ENCODE measurements around the gene CFB. TPM values are rescaled to one million over a fixed set of nuclear protein-coding genes. Genes with fewer than 3 reads are reported as not detected.
A peak's percentile ranks its signal among the peaks of the same experiment; 100 is the strongest.
"Not testable (repeated sequence)": the region's sequence is repeated elsewhere in the genome, so short reads cannot be mapped to it uniquely, and the experiment has no call there.

CFB gene
- total RNA-seq, 6 experiments from 2014 or later: 1,939 to 4,112 (median 3,131) TPM

- Histone ChIP-seq H3K9me3 (no peaks in the 10 kb centered on the region), H3K4me3 (peak overlapping the region; percentile 58 to 88 (median 78)), H3K36me3 (no peaks in the 10 kb centered on the region), H3K27me3 (no peaks in the 10 kb centered on the region), H3K27ac (peak overlapping the region; percentile 86 to 88 (median 87)), H3K4me1 (peaks cover 0 to 31% (median 7%) of the 10 kb centered on the region in 4 donors)
- 17% methylated on average over 7 of the region's 11 CpGs for WGBS (ENCODE audit: insufficient coverage, low coverage, low lambda C conversion rate, missing lambda C conversion rate)
- intact Hi-C loops (cut with DNase I): no loop called here
- TF ChIP-seq POLR2A (IDR thresholded peaks at IDR 0.05) (no peak), CTCF (IDR thresholded peaks at IDR 0.05) (no peak)
- DNase-seq: no peak
- peak; percentile 7 to 33 (median 24) for ATAC-seq
Observed at GRCh38 chr6:31927863-31928671, 17.8 kb upstream of the CFB start.

GRCh38 chr6:31928672-31928939, 17.3 kb upstream of the CFB start:
- TF ChIP-seq POLR2A (IDR thresholded peaks at IDR 0.05): no peak
- TF ChIP-seq CTCF (IDR thresholded peaks at IDR 0.05): no peak
- Histone ChIP-seq H3K4me1 (peaks cover 0 to 31% (median 7%) of the 10 kb centered on the region in 4 donors), H3K4me3 (peak overlapping the region; percentile 58 to 88 (median 78)), H3K27ac (peak overlapping the region; percentile 43 to 88 (median 86)), H3K36me3 (peaks cover 0 to 3% (median 2%) of the 10 kb centered on the region in 4 donors), H3K27me3 (no peaks in the 10 kb centered on the region), H3K9me3 (no peaks in the 10 kb centered on the region)
- intact Hi-C loops (cut with DNase I): no loop called here
- no peak for DNase-seq
- WGBS (ENCODE audit: insufficient coverage, low coverage, low lambda C conversion rate, missing lambda C conversion rate): 61% methylated on average over 7 of the region's 9 CpGs
- ATAC-seq: peak in 1 of 4 donors; percentile 9

GRCh38 chr6:31930962-31931361, 14.9 kb upstream of the CFB start:
- no peak overlapping the region for H3K4me3 ChIP-seq
- 93% methylated on average over 1 of the region's 1 CpG for WGBS (ENCODE audit: insufficient coverage, low coverage, low lambda C conversion rate, missing lambda C conversion rate)
- TF ChIP-seq POLR2A (IDR thresholded peaks at IDR 0.05) (no peak), CTCF (IDR thresholded peaks at IDR 0.05) (no peak)
- ATAC-seq (no peak), DNase-seq (no peak)
- peaks cover 0 to 11% (median 5%) of the 10 kb centered on the region in 4 donors for H3K36me3 ChIP-seq
- H3K27ac ChIP-seq: no peak overlapping the region
- H3K9me3 ChIP-seq: no peaks in the 10 kb centered on the region
- H3K27me3 ChIP-seq: no peaks in the 10 kb centered on the region
- peaks cover 0 to 36% (median 7%) of the 10 kb centered on the region in 4 donors for H3K4me1 ChIP-seq
- intact Hi-C loops (cut with DNase I): no loop called here

GRCh38 chr6:31932137-31932536, 13.8 kb upstream of the CFB start:
- DNase-seq: peak in 1 of 3 donors; percentile 37
- H3K4me3 ChIP-seq; H3K27ac ChIP-seq; ATAC-seq; intact Hi-C loops (cut with DNase I); H3K9me3 ChIP-seq; H3K27me3 ChIP-seq: not testable (repeated sequence)
- Histone ChIP-seq H3K4me1 (peaks cover 0 to 29% (median 4%) of the 10 kb centered on the region in 4 donors), H3K36me3 (peaks cover 0 to 14% (median 6%) of the 10 kb centered on the region in 4 donors)
- 77% methylated on average over 3 of the region's 32 CpGs for WGBS (ENCODE audit: insufficient coverage, low coverage, low lambda C conversion rate, missing lambda C conversion rate)

GRCh38 chr6:31933537-31933936, 12.4 kb upstream of the CFB start:
- H3K36me3 ChIP-seq: peaks cover 0 to 24% (median 8%) of the 10 kb centered on the region in 4 donors
- peaks cover 0 to 26% (median 4%) of the 10 kb centered on the region in 4 donors for H3K4me1 ChIP-seq
- DNase-seq: peak in 1 of 3 donors; percentile 27
- H3K27ac ChIP-seq: no peak overlapping the region
- TF ChIP-seq CTCF (IDR thresholded peaks at IDR 0.05): no peak
- no peak for TF ChIP-seq POLR2A (IDR thresholded peaks at IDR 0.05)
- no peaks in the 10 kb centered on the region for H3K27me3 ChIP-seq
- peak in 1 of 4 donors; percentile 29 for ATAC-seq
- intact Hi-C loops (cut with DNase I): no loop called here
- H3K4me3 ChIP-seq: no peak overlapping the region
- H3K9me3 ChIP-seq: no peaks in the 10 kb centered on the region
- WGBS (ENCODE audit: insufficient coverage, low coverage, low lambda C conversion rate, missing lambda C conversion rate): no CpG with 5 or more reads among the region's 19 CpGs
